ENCODE data around the gene SLC39A11.

SLC39A11 gene

DNA sequence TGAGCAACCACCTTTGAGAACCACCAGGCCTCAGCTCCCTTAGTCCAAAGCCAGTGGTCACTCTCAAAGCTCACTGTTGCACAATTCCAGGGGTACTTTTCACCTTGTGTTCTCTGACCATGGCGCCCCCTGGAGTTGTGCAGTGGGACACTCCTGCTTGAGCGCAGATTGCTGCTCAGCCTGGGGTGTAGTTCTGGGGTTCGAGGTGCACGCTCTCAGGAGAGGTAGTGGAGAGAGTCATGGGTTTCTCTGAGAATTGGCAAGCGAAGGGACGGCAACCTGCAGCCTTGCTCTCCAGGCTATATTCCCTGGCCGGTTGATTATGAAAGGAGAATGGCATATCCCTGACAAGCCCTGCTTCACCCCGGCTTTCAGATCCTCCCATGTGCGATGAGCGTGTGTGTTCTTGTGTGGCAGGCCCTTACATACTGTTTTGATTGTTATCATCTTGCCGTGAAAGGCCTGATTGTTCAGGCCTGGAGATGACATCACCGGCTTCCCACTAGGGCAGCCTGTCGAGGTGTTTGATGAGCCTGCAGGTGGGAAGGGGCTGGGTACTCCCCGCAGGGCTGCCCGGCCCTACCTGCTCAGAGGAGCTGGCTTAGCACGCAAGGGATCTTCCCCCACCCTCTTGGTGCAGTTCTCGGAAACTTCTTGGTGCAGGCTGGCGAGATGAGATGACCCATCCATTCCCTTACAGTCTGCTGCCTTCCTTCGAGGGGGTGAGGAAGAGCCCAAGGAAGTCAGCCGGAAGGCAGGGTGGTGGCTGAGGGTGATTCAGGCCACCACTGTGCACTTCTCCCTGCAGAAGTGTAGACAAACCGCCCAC lies 431.2 kb downstream of the SLC39A11 start:
- Histone ChIP-seq H3K36me3 (ENCODE audit: control insufficient read depth in 1 of 2, insufficient read depth in 2 of 2, low read depth in 1 of 2, low read length in 2 of 2) (no peaks in the 10 kb centered on the region), H3K27ac (ENCODE audit: low read length, poor library complexity, severe bottlenecking) (no peak overlapping the region), H3K23ac (ENCODE audit: low read length in 2 of 2) (no peak overlapping the region), H2BK5ac (ENCODE audit: low read depth, low read length, poor library complexity, severe bottlenecking) (no peak overlapping the region), H2BK15ac (ENCODE audit: low read depth, poor library complexity, severe bottlenecking) (no peak overlapping the region), H2AK5ac (ENCODE audit: low read length, severe bottlenecking) (peak overlapping the region; percentile 65), H4K91ac (ENCODE audit: low read length) (no peak overlapping the region), H2AFZ (ENCODE audit: low read depth, low read length) (no peak overlapping the region), H3K9me3 (ENCODE audit: control insufficient read depth, low read length) (no peaks in the 10 kb centered on the region), H3K18ac (ENCODE audit: low read depth in 1 of 2, low read length in 2 of 2) (no peak overlapping the region), H3K4me2 (ENCODE audit: low read length, poor library complexity, severe bottlenecking) (no peak overlapping the region), H3K27me3 (ENCODE audit: control insufficient read depth in 1 of 2, insufficient read depth in 1 of 2, low read length in 2 of 2) (peaks cover 0 to 5% of the 10 kb centered on the region in 2 experiments), H3K4me3 (ENCODE audit: insufficient read depth in 1 of 2, low read depth in 1 of 2, low read length in 2 of 2) (no peak overlapping the region), H3K4ac (ENCODE audit: low read depth in 1 of 2, low read length in 2 of 2) (no peak overlapping the region), H3K79me1 (replicated peaks; ENCODE audit: low read length, poor library complexity, severe bottlenecking) (no peaks in the 10 kb centered on the region), H3K9ac (ENCODE audit: low read length) (no peak overlapping the region), H2BK120ac (ENCODE audit: low read depth, low read length) (no peak overlapping the region), H2BK12ac (ENCODE audit: low read length in 2 of 2) (no peak overlapping the region), H3K14ac (ENCODE audit: low read length in 2 of 2) (no peak overlapping the region), H3K4me1 (ENCODE audit: control insufficient read depth, insufficient read depth, low read depth, low read length) (peaks cover 25% of the 10 kb centered on the region), H4K8ac (ENCODE audit: low read length) (no peak overlapping the region)
- no peak for DNase-seq
- 78% methylated on average over 20 of the region's 21 CpGs for WGBS

DNA sequence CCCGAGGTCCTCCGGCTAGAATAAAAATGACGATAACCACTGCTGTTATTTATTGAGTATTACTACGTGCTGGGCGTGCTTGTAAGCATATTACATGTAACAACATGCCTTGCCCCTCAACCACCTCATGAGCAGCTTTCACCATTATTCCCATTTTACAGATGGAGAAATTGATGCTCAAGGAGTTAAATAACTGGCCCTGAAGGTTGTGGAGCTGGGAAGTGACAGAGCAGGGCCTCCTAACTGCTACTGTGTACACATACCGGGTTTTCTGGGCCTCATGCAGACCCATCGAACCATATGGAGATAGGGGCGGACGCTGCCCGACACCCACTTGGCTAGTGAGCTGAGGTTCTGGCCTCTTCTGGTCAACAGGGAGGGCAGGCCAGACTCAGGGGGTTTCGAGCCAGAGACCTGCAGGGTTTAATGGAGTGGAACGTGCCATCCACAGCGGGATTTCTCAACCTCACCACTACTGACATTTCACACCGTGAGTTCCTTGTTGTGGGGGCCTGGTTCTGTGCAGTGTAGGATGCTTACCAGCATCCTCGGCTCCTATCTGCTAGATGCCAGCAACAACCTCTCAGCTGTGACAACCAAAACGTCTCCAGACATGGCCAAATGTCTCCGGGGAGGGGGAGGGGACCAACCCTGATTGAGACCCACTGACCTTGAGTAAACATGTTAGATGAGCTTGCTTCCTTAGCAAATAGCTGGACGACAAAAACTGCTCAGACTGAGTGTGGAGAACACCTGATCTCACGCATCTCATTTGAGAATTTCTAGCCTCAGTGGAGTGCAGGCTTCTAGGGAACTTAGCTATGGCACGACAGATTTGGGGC lies 432.0 kb downstream of the SLC39A11 start:
- Histone ChIP-seq H4K8ac (ENCODE audit: low read length) (no peak overlapping the region), H3K4ac (ENCODE audit: low read depth in 1 of 2, low read length in 2 of 2) (no peak overlapping the region), H3K4me2 (ENCODE audit: low read length, poor library complexity, severe bottlenecking) (no peak overlapping the region), H3K18ac (ENCODE audit: low read depth in 1 of 2, low read length in 2 of 2) (no peak overlapping the region), H3K9me3 (ENCODE audit: control insufficient read depth, low read length) (no peaks in the 10 kb centered on the region), H3K79me1 (replicated peaks; ENCODE audit: low read length, poor library complexity, severe bottlenecking) (no peaks in the 10 kb centered on the region), H4K91ac (ENCODE audit: low read length) (no peak overlapping the region), H3K27me3 (ENCODE audit: control insufficient read depth in 1 of 2, insufficient read depth in 1 of 2, low read length in 2 of 2) (peaks cover 0 to 10% of the 10 kb centered on the region in 2 experiments), H2BK120ac (ENCODE audit: low read depth, low read length) (no peak overlapping the region), H3K23ac (ENCODE audit: low read length in 2 of 2) (no peak overlapping the region), H2BK5ac (ENCODE audit: low read depth, low read length, poor library complexity, severe bottlenecking) (no peak overlapping the region), H3K27ac (ENCODE audit: low read length, poor library complexity, severe bottlenecking) (no peak overlapping the region), H3K4me1 (ENCODE audit: control insufficient read depth, insufficient read depth, low read depth, low read length) (peaks cover 29% of the 10 kb centered on the region), H2BK15ac (ENCODE audit: low read depth, poor library complexity, severe bottlenecking) (no peak overlapping the region), H2AK5ac (ENCODE audit: low read length, severe bottlenecking) (no peak overlapping the region), H3K9ac (ENCODE audit: low read length) (no peak overlapping the region), H3K14ac (ENCODE audit: low read length in 2 of 2) (no peak overlapping the region), H3K36me3 (ENCODE audit: control insufficient read depth in 1 of 2, insufficient read depth in 2 of 2, low read depth in 1 of 2, low read length in 2 of 2) (no peaks in the 10 kb centered on the region), H3K4me3 (ENCODE audit: insufficient read depth in 1 of 2, low read depth in 1 of 2, low read length in 2 of 2) (no peak overlapping the region), H2AFZ (ENCODE audit: low read depth, low read length) (no peak overlapping the region), H2BK12ac (ENCODE audit: low read length in 2 of 2) (no peak overlapping the region)
- WGBS, result 83% methylated on average over 19 of the region's 20 CpGs
- no peak for DNase-seq

DNA sequence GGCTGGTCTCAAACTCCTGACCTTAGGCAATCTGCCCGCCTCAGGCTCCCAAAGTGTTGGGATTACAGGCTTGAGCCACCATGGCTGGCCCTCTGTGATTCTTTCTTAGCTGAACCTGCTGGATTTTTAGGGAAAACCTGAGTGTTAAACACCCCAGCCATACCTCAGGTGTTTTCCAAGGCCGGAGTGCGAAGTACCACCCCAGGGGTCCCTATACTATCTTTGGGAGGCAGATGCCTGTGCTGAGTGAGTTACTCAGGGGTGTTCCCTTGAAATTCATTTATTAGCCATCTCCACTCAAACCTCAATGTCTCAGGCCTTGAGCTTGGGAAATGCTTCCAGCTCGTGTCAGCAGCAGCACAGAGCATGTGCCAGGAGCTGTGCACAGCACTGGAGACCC lies 432.7 kb downstream of the SLC39A11 start:
- no peak overlapping the region for H3K27ac ChIP-seq (ENCODE audit: low read length, poor library complexity, severe bottlenecking)
- no peak overlapping the region for H4K91ac ChIP-seq (ENCODE audit: low read length)
- peaks cover 33% of the 10 kb centered on the region for H3K4me1 ChIP-seq (ENCODE audit: control insufficient read depth, insufficient read depth, low read depth, low read length)
- WGBS, result 91% methylated on average over 4 of the region's 4 CpGs
- H4K8ac ChIP-seq (ENCODE audit: low read length), result no peak overlapping the region
- no peaks in the 10 kb centered on the region for H3K79me1 ChIP-seq (replicated peaks; ENCODE audit: low read length, poor library complexity, severe bottlenecking)
- H2BK120ac ChIP-seq (ENCODE audit: low read depth, low read length), result no peak overlapping the region
- H2BK15ac ChIP-seq (ENCODE audit: low read depth, poor library complexity, severe bottlenecking), result no peak overlapping the region
- H2AFZ ChIP-seq (ENCODE audit: low read depth, low read length), result no peak overlapping the region
- H3K27me3 ChIP-seq (ENCODE audit: control insufficient read depth in 1 of 2, insufficient read depth in 1 of 2, low read length in 2 of 2), result peaks cover 0 to 10% of the 10 kb centered on the region in 2 experiments
- H2BK5ac ChIP-seq (ENCODE audit: low read depth, low read length, poor library complexity, severe bottlenecking), result no peak overlapping the region
- H2AK5ac ChIP-seq (ENCODE audit: low read length, severe bottlenecking), result peak overlapping the region; percentile 76
- no peaks in the 10 kb centered on the region for H3K9me3 ChIP-seq (ENCODE audit: control insufficient read depth, low read length)
- H3K18ac ChIP-seq (ENCODE audit: low read depth in 1 of 2, low read length in 2 of 2), result no peak overlapping the region
- no peak overlapping the region for H3K14ac ChIP-seq (ENCODE audit: low read length in 2 of 2)
- H3K4me2 ChIP-seq (ENCODE audit: low read length, poor library complexity, severe bottlenecking), result no peak overlapping the region
- H3K9ac ChIP-seq (ENCODE audit: low read length), result no peak overlapping the region
- no peaks in the 10 kb centered on the region for H3K36me3 ChIP-seq (ENCODE audit: control insufficient read depth in 1 of 2, insufficient read depth in 2 of 2, low read depth in 1 of 2, low read length in 2 of 2)
- no peak overlapping the region for H3K23ac ChIP-seq (ENCODE audit: low read length in 2 of 2)
- no peak overlapping the region for H3K4ac ChIP-seq (ENCODE audit: low read depth in 1 of 2, low read length in 2 of 2)
- no peak for DNase-seq
- H3K4me3 ChIP-seq (ENCODE audit: insufficient read depth in 1 of 2, low read depth in 1 of 2, low read length in 2 of 2), result no peak overlapping the region
- no peak overlapping the region for H2BK12ac ChIP-seq (ENCODE audit: low read length in 2 of 2)

DNA sequence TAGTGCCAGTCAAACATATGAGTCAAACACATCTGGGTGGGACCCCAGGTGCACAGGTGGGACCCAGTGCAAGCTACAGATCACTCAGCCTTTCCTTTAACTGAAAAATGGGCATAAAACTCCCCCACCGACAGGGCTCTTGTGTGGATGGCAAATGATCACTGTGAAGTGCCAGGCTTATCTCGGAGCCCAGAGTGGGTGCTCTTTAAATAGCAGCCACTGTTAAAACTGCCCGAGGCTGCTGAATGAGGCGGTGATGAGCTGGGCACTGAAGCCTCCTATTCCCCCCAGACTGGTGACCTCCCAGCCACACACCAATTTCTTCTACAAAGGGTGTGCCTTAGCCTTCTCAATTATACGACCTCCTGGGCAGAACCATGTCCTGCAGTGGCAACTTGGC lies 433.8 kb downstream of the SLC39A11 start:
- no peak overlapping the region for H3K4me2 ChIP-seq (ENCODE audit: low read length, poor library complexity, severe bottlenecking)
- no peak overlapping the region for H3K4me3 ChIP-seq (ENCODE audit: insufficient read depth in 1 of 2, low read depth in 1 of 2, low read length in 2 of 2)
- H3K14ac ChIP-seq (ENCODE audit: low read length in 2 of 2), result no peak overlapping the region
- H2BK5ac ChIP-seq (ENCODE audit: low read depth, low read length, poor library complexity, severe bottlenecking), result no peak overlapping the region
- peaks cover 35% of the 10 kb centered on the region for H3K4me1 ChIP-seq (ENCODE audit: control insufficient read depth, insufficient read depth, low read depth, low read length)
- no peak overlapping the region for H2AFZ ChIP-seq (ENCODE audit: low read depth, low read length)
- H2BK120ac ChIP-seq (ENCODE audit: low read depth, low read length), result no peak overlapping the region
- no peak for DNase-seq
- H3K27ac ChIP-seq (ENCODE audit: low read length, poor library complexity, severe bottlenecking), result no peak overlapping the region
- H2AK5ac ChIP-seq (ENCODE audit: low read length, severe bottlenecking), result no peak overlapping the region
- H2BK12ac ChIP-seq (ENCODE audit: low read length in 2 of 2), result no peak overlapping the region
- H4K91ac ChIP-seq (ENCODE audit: low read length), result no peak overlapping the region
- H3K79me1 ChIP-seq (replicated peaks; ENCODE audit: low read length, poor library complexity, severe bottlenecking), result no peaks in the 10 kb centered on the region
- H3K36me3 ChIP-seq (ENCODE audit: control insufficient read depth in 1 of 2, insufficient read depth in 2 of 2, low read depth in 1 of 2, low read length in 2 of 2), result no peaks in the 10 kb centered on the region
- no peak overlapping the region for H3K18ac ChIP-seq (ENCODE audit: low read depth in 1 of 2, low read length in 2 of 2)
- H3K27me3 ChIP-seq (ENCODE audit: control insufficient read depth in 1 of 2, insufficient read depth in 1 of 2, low read length in 2 of 2), result peaks cover 0 to 10% of the 10 kb centered on the region in 2 experiments
- WGBS, result 89% methylated on average over 5 of the region's 5 CpGs
- H3K4ac ChIP-seq (ENCODE audit: low read depth in 1 of 2, low read length in 2 of 2), result no peak overlapping the region
- H2BK15ac ChIP-seq (ENCODE audit: low read depth, poor library complexity, severe bottlenecking), result no peak overlapping the region
- no peak overlapping the region for H3K9ac ChIP-seq (ENCODE audit: low read length)
- no peak overlapping the region for H4K8ac ChIP-seq (ENCODE audit: low read length)
- H3K23ac ChIP-seq (ENCODE audit: low read length in 2 of 2), result no peak overlapping the region
- no peaks in the 10 kb centered on the region for H3K9me3 ChIP-seq (ENCODE audit: control insufficient read depth, low read length)

Measured in mesenchymal stem cell (in vitro differentiated cells and primary cell).